Upper lobe of left lung (tissue), 6 donors: ENCODE data around the gene NBAS. TPM values are rescaled to one million over a fixed set of nuclear protein-coding genes. Genes with fewer than 3 reads are reported as not detected.

Experiments used
- ATAC-seq, 2 donors: fragments of 200-7000 bp; cut with Tn5 transposase; one replicate each; pipeline ENCODE4 v1.9.1; 2022; ENCODE audit warnings: mild to moderate bottlenecking in 2 of 2, moderate library complexity in 2 of 2; ENCODE audit not compliant: low FRiP score in 2 of 2
- DNase-seq, 2 donors: peaks; one replicate each; pipeline ENCODE4 v3.0.0-alpha.2; 2019 to 2020
- H3K27ac ChIP-seq, 4 donors: fragments of 200-600 bp; sonication (generic); one replicate each; pipeline ENCODE4 v1.5.1; 2016 to 2019
- H3K27me3 ChIP-seq, 4 donors: fragments of 200-600 bp; sonication (generic); one replicate each; pipeline ENCODE4 v1.5.1; 2017 to 2019
- H3K36me3 ChIP-seq, 4 donors: fragments of 200-600 bp; sonication (generic); one replicate each; pipeline ENCODE4 v1.5.1; 2016 to 2019
- H3K4me1 ChIP-seq, 4 donors: fragments of 200-600 bp; sonication (generic); one replicate each; pipeline ENCODE4 v1.5.1; 2018 to 2019
- H3K4me3 ChIP-seq, 4 donors: fragments of 200-600 bp; sonication (generic); one replicate each; pipeline ENCODE4 v1.5.1; 2017 to 2019; ENCODE audit warnings: mild to moderate bottlenecking in 2 of 4, moderate library complexity in 1 of 4
- H3K9me3 ChIP-seq, 4 donors: fragments of 200-600 bp; sonication (generic); one replicate each; pipeline ENCODE4 v1.5.1; 2018 to 2019
- CTCF ChIP-seq, 6 experiments: fragments of 450-650 bp in 4 of 6; fragments of 200-600 bp in 2 of 6; sonication (generic) in 2 of 6; IDR thresholded peaks; one replicate each; pipeline ENCODE4 v1.5.1; 2016 to 2019; ENCODE audit warnings: antibody characterized with exemption in 6 of 6
- EP300 ChIP-seq, 4 donors: sonication (generic); formaldehyde crosslinking; IDR thresholded peaks; one replicate each; pipeline ENCODE4 v1.5.1; 2017; ENCODE audit warnings: antibody characterized with exemption in 4 of 4, control low read depth in 2 of 4
- POLR2A ChIP-seq, 4 donors: fragments of 450-650 bp; IDR thresholded peaks; one replicate each; pipeline ENCODE4 v1.5.1; 2016 to 2017; ENCODE audit warnings: antibody characterized with exemption in 4 of 4, mild to moderate bottlenecking in 2 of 4
- POLR2AphosphoS5 ChIP-seq, 2 donors: sonication (generic); formaldehyde crosslinking; IDR thresholded peaks; one replicate each; pipeline ENCODE4 v1.5.1; 2017; ENCODE audit warnings: antibody characterized with exemption in 2 of 2
- WGBS, 2 donors: methylation state at CpG; one replicate each; pipeline ENCODE4 v1.1.5; 2017 to 2018; 5-methylcytosine and 5-hydroxymethylcytosine counted together
- total RNA-seq, 6 donors: library from RNA; depleted of rRNA in 4 of 6; stranded (reverse); fragments of >200 nt in 4 of 6; gene quantifications; one replicate each; pipeline versions ENCODE4 v1.1.0 to v1.2.1, GENCODE V29; 2016 to 2021
- donor health status: DM: no; HTN: no; CAD: no; lungs with moderate emphysema.
- donor health status: DM: no; HTN: yes; CAD: no; lungs with severe emphysema.

Gene NBAS
- total RNA-seq, 6 donors from 2014 or later: 33.2 to 75.5 (median 43.1) TPM

GRCh38 chr2:15127876-15128275 is 433.3 kb downstream of the NBAS start:
- DNase-seq (no peak), ATAC-seq (no peak)
- WGBS, 2 donors: 85% methylated on average over 3 of the region's 3 CpGs

GRCh38 chr2:15127301-15127700 is 433.8 kb downstream of the NBAS start:
- no peak for TF ChIP-seq POLR2A (IDR thresholded peaks at IDR 0.05)
- TF ChIP-seq POLR2AphosphoS5 (IDR thresholded peaks at IDR 0.05): no peak
- TF ChIP-seq EP300 (IDR thresholded peaks at IDR 0.05): no peak
- no peak for TF ChIP-seq CTCF (IDR thresholded peaks at IDR 0.05)
- 85 to 86% methylated on average over 4 of the region's 4 CpGs for WGBS, 2 donors
- H3K27me3 ChIP-seq: no peaks in the 10 kb centered on the region
- H3K36me3 ChIP-seq: no peaks in the 10 kb centered on the region
- H3K9me3 ChIP-seq: no peaks in the 10 kb centered on the region
- no peak overlapping the region for H3K4me3 ChIP-seq
- DNase-seq: no peak
- H3K4me1 ChIP-seq: no peaks in the 10 kb centered on the region
- H3K27ac ChIP-seq: no peak overlapping the region
- no peak for ATAC-seq

More at GRCh38 chr2:15127876-15128275, 433.3 kb downstream of the NBAS start:
- no peaks in the 10 kb centered on the region for H3K27me3 ChIP-seq
- no peaks in the 10 kb centered on the region for H3K4me1 ChIP-seq
- no peak overlapping the region for H3K4me3 ChIP-seq
- H3K27ac ChIP-seq: no peak overlapping the region
- no peaks in the 10 kb centered on the region for H3K36me3 ChIP-seq
- H3K9me3 ChIP-seq: no peaks in the 10 kb centered on the region
- no peak for TF ChIP-seq POLR2AphosphoS5 (IDR thresholded peaks at IDR 0.05)

- no peaks in the 10 kb centered on the region for H3K9me3 ChIP-seq
- TF ChIP-seq CTCF (IDR thresholded peaks at IDR 0.05) (no peak), EP300 (IDR thresholded peaks at IDR 0.05) (no peak), POLR2A (IDR thresholded peaks at IDR 0.05) (no peak), POLR2AphosphoS5 (IDR thresholded peaks at IDR 0.05) (no peak)
- H3K27me3 ChIP-seq: no peaks in the 10 kb centered on the region
- WGBS, 2 donors: 100% methylated on average over 1 of the region's 1 CpG
- no peak for ATAC-seq
- no peak overlapping the region for H3K27ac ChIP-seq
- H3K36me3 ChIP-seq: no peaks in the 10 kb centered on the region
- DNase-seq: no peak
- H3K4me3 ChIP-seq: no peak overlapping the region
- no peaks in the 10 kb centered on the region for H3K4me1 ChIP-seq
Observed at GRCh38 chr2:15126373-15126772, 434.8 kb downstream of the NBAS start.

GRCh38 chr2:15122915-15123314 is 438.2 kb downstream of the NBAS start:
- Histone ChIP-seq H3K4me3 (no peak overlapping the region), H3K27ac (no peak overlapping the region), H3K9me3 (no peaks in the 10 kb centered on the region), H3K36me3 (no peaks in the 10 kb centered on the region), H3K4me1 (no peaks in the 10 kb centered on the region), H3K27me3 (no peaks in the 10 kb centered on the region)
- DNase-seq (no peak), ATAC-seq (peak in 1 of 2 donors; percentile 65)
- TF ChIP-seq EP300 (IDR thresholded peaks at IDR 0.05) (no peak), POLR2A (IDR thresholded peaks at IDR 0.05) (no peak), CTCF (IDR thresholded peaks at IDR 0.05) (no peak), POLR2AphosphoS5 (IDR thresholded peaks at IDR 0.05) (no peak)
- 60 to 83% methylated on average over 1 to 2 of the region's 2 CpGs for WGBS, 2 donors

- H3K4me3 ChIP-seq: no peak overlapping the region
- no peaks in the 10 kb centered on the region for H3K36me3 ChIP-seq
- WGBS, 2 donors: 53 to 59% methylated on average over 6 of the region's 6 CpGs
- no peaks in the 10 kb centered on the region for H3K27me3 ChIP-seq
- H3K27ac ChIP-seq: no peak overlapping the region
- no peak for DNase-seq
- no peak for ATAC-seq
- H3K9me3 ChIP-seq: no peaks in the 10 kb centered on the region
- H3K4me1 ChIP-seq: no peaks in the 10 kb centered on the region
- TF ChIP-seq POLR2A (IDR thresholded peaks at IDR 0.05) (no peak), CTCF (IDR thresholded peaks at IDR 0.05) (no peak), EP300 (IDR thresholded peaks at IDR 0.05) (no peak), POLR2AphosphoS5 (IDR thresholded peaks at IDR 0.05) (no peak)
Observed at GRCh38 chr2:15120631-15121030, 440.5 kb downstream of the NBAS start.
